ENCODE results near the gene SLC34A1. TPM values are rescaled to one million over a fixed set of nuclear protein-coding genes. Genes with fewer than 3 reads are reported as not detected.

The SLC34A1 gene
- total and polyA plus RNA-seq, 11 donors = not detected

GRCh38 chr5:177433658-177434217, 49.5 kb downstream of the SLC34A1 start:
- WGBS, 4 donors = 92 to 95% (median 95%) methylated on average over 15 to 29 of the region's 29 CpGs
- intact Hi-C loops (cut with DNase I) = no loop called here
- no peak for TF ChIP-seq POLR2A (IDR thresholded peaks at IDR 0.05)
- no peak for TF ChIP-seq CTCF (IDR thresholded peaks at IDR 0.05)
- no peaks in the 10 kb centered on the region for H3K9me3 ChIP-seq
- no peaks in the 10 kb centered on the region for H3K27me3 ChIP-seq
- H3K36me3 ChIP-seq = peaks cover 0 to 78% (median 62%) of the 10 kb centered on the region in 9 donors
- no peak overlapping the region for H3K4me3 ChIP-seq
- ATAC-seq = no peak
- H3K4me1 ChIP-seq = peaks cover 0 to 54% (median 13%) of the 10 kb centered on the region in 12 donors
- H3K27ac ChIP-seq = no peak overlapping the region
- no peak for DNase-seq

- DNase-seq = no peak
- no peak overlapping the region for H3K27ac ChIP-seq
- intact Hi-C loops (cut with DNase I) = no loop called here
- no peak for ATAC-seq
- no peaks in the 10 kb centered on the region for H3K27me3 ChIP-seq
- H3K4me1 ChIP-seq = peaks cover 0 to 49% (median 12%) of the 10 kb centered on the region in 12 donors
- H3K4me3 ChIP-seq = no peak overlapping the region
- TF ChIP-seq CTCF (IDR thresholded peaks at IDR 0.05) (no peak), POLR2A (IDR thresholded peaks at IDR 0.05) (no peak)
- 83 to 93% (median 87%) methylated on average over 2 to 8 of the region's 8 CpGs for WGBS, 4 donors
- no peaks in the 10 kb centered on the region for H3K9me3 ChIP-seq
- peaks cover 0 to 85% (median 64%) of the 10 kb centered on the region in 9 donors for H3K36me3 ChIP-seq
Measured at GRCh38 chr5:177434437-177434836, 50.2 kb downstream of the SLC34A1 start.

- ATAC-seq (no peak), DNase-seq (no peak)
- no peak overlapping the region for H3K27ac ChIP-seq
- no peak overlapping the region for H3K4me3 ChIP-seq
- WGBS, 4 donors = 92 to 95% (median 95%) methylated on average over 18 to 20 of the region's 20 CpGs
- H3K27me3 ChIP-seq = no peaks in the 10 kb centered on the region
- no peaks in the 10 kb centered on the region for H3K9me3 ChIP-seq
- peaks cover 0 to 42% (median 12%) of the 10 kb centered on the region in 12 donors for H3K4me1 ChIP-seq
- intact Hi-C loops (cut with DNase I) = no loop called here
- TF ChIP-seq CTCF (IDR thresholded peaks at IDR 0.05) (no peak), POLR2A (IDR thresholded peaks at IDR 0.05) (no peak)
- H3K36me3 ChIP-seq = peaks cover 0 to 92% (median 64%) of the 10 kb centered on the region in 9 donors
Measured at GRCh38 chr5:177434942-177435738, 50.9 kb downstream of the SLC34A1 start.

- no peak for ATAC-seq
- intact Hi-C loops (cut with DNase I) = no loop called here
- DNase-seq = peak in 1 of 5 donors; percentile 62
- H3K4me1 ChIP-seq = peaks cover 0 to 33% (median 12%) of the 10 kb centered on the region in 12 donors
- peaks cover 0 to 95% (median 64%) of the 10 kb centered on the region in 9 donors for H3K36me3 ChIP-seq
- H3K4me3 ChIP-seq = no peak overlapping the region
- 95 to 96% (median 96%) methylated on average over 31 to 37 of the region's 37 CpGs for WGBS, 4 donors
- TF ChIP-seq CTCF (IDR thresholded peaks at IDR 0.05) (no peak), POLR2A (IDR thresholded peaks at IDR 0.05) (no peak)
- H3K27me3 ChIP-seq = no peaks in the 10 kb centered on the region
- H3K27ac ChIP-seq = no peak overlapping the region
- no peaks in the 10 kb centered on the region for H3K9me3 ChIP-seq
Measured at GRCh38 chr5:177435847-177436536, 51.8 kb downstream of the SLC34A1 start.
